Heart left ventricle (tissue), 16 donors: Measurements from ENCODE around the gene AFAP1L2. TPM values are rescaled to one million over a fixed set of nuclear protein-coding genes. Genes with fewer than 3 reads are reported as not detected.

Experiments used
- ATAC-seq, 4 donors: fragments of 200-7000 bp; cut with Tn5 transposase; one replicate each; pipeline ENCODE4 v1.9.1; 2020 to 2022; ENCODE audit warnings: moderate library complexity in 4 of 4, mild to moderate bottlenecking in 3 of 4, moderate number of reproducible peaks in 1 of 4
- DNase-seq, 5 donors: peaks; one replicate each; pipeline ENCODE4 v3.0.0-alpha.2; 2020
- H3K27ac ChIP-seq, 12 donors: fragments of 200-600 bp; sonication (generic) in 4 of 12; one replicate each; pipeline versions ENCODE4 v1.5.0 to v1.8.0; 2016 to 2022; ENCODE audit warnings: mild to moderate bottlenecking in 2 of 12
- H3K27me3 ChIP-seq, 9 donors: fragments of 200-600 bp; sonication (generic) in 2 of 9; one replicate each; pipeline versions ENCODE4 v1.5.1 to v1.8.0; 2016 to 2022; ENCODE audit warnings: mild to moderate bottlenecking in 3 of 9
- H3K36me3 ChIP-seq, 9 donors: fragments of 200-600 bp; sonication (generic) in 2 of 9; one replicate each; pipeline versions ENCODE4 v1.5.0 to v1.8.0; 2018 to 2022; ENCODE audit warnings: mild to moderate bottlenecking in 2 of 9
- H3K4me1 ChIP-seq, 12 donors: fragments of 200-600 bp; sonication (generic) in 4 of 12; one replicate each; pipeline versions ENCODE4 v1.5.0 to v1.8.0; 2016 to 2022; ENCODE audit warnings: mild to moderate bottlenecking in 3 of 12
- H3K4me3 ChIP-seq, 12 donors: fragments of 200-600 bp; sonication (generic) in 4 of 12; one replicate each; pipeline versions ENCODE4 v1.5.0 to v1.8.0; 2017 to 2022; ENCODE audit warnings: mild to moderate bottlenecking in 9 of 12, moderate library complexity in 4 of 12
- H3K9me3 ChIP-seq, 12 donors: fragments of 200-600 bp; sonication (generic) in 4 of 12; one replicate each; pipeline versions ENCODE4 v1.5.0 to v1.8.0; 2016 to 2022; ENCODE audit warnings: mild to moderate bottlenecking in 1 of 12
- CTCF ChIP-seq, 12 donors: fragments of 200-600 bp; sonication (generic) in 4 of 12; IDR thresholded peaks; one replicate each; pipeline versions ENCODE4 v1.5.0 to v1.8.0; 2018 to 2022; ENCODE audit warnings: antibody characterized with exemption in 12 of 12, mild to moderate bottlenecking in 5 of 12
- POLR2A ChIP-seq, 2 donors: fragments of 450-650 bp; IDR thresholded peaks; one replicate each; pipeline ENCODE4 v1.6.1; 2017; ENCODE audit warnings: antibody characterized with exemption in 2 of 2, mild to moderate bottlenecking in 2 of 2, moderate library complexity in 2 of 2
- WGBS, 4 donors: extraction: QIAGEN DNeasy Blood & Tissue Kit in 2 of 4; methylation state at CpG; one replicate each; pipeline versions ENCODE4 v1.1.5 to v1.1.7; 2013 to 2018; 5-methylcytosine and 5-hydroxymethylcytosine counted together
- intact Hi-C, 10 donors: fragments of 100-400 bp; cut with DNase I; formaldehyde crosslinking; loops; one replicate each; pipeline versions ENCODE4 v1.11.1 to v1.14.2; 2022
- polyA plus RNA-seq, 2 donors: library from polyadenylated mRNA; stranded (reverse); fragments of 200-250 nt; gene quantifications; one replicate each; pipeline ENCODE4 v1.2.3, GENCODE V29; 2013
- total RNA-seq, 9 donors: library from RNA; depleted of rRNA in 2 of 9; stranded (reverse); fragments of >200 nt in 2 of 9; fragmentation: NEBNext Ultra II Directional in 3 of 9; extraction: Animal tissue kit (Norgen Biotek cat#: 25700) in 3 of 9; gene quantifications; one replicate each; pipeline versions ENCODE4 v1.1.0 to v1.2.4, GENCODE V29; 2016 to 2023
- donor health status: ischemic (EF 13 %, LVEDD 7.1; RV severe dilation, severe dysfunction).
- donor health status: healthy with polysubstance abuse.
- donor health status: DM: no; HTN: yes; CAD: no.
- donor health status: DM: no; HTN: no; CAD: no.
- donor health status: ischemic (EF 25% LVEDD 6.9; RV normal size, moderate dysfunction).
- donor health status: ischemic (EF 25% LVEDD 5.7; RV mildly dilated, moderate dysfunction).
- donor health status: healthy.
- donor health status: DM: yes; HTN: yes; CAD: no.
- donor health status: ischemic (EF 35%, LVEDD 5.7; RV mildly dilated, moderate dysfunction).
- donor health status: nonischemic (EF 11% LVEDD 7.7; RV severe dilation, severe dysfunction).
- donor health status: DM: yes; HTN: yes; CAD: no.
- donor health status: PGD.
- donor health status: ischemic (EF 29% LVEDD 5.4; RV normal size, mild dysfunction).
- donor health status: nonischemic (EF 23%, LVEDD 6.1; RV moderate dilation, normal function).

The AFAP1L2 gene
- total and polyA plus RNA-seq, 11 donors: 2.8 to 8.2 (median 4.3) TPM

- H3K9me3 ChIP-seq: no peaks in the 10 kb centered on the region
- WGBS, 4 donors: 53 to 61% (median 57%) methylated on average over 14 to 15 of the region's 15 CpGs
- ATAC-seq: peak; percentile 48 to 84 (median 70)
Observed at GRCh38 chr10:114374053-114374791, 30.1 kb downstream of the AFAP1L2 start.

GRCh38 chr10:114373631-114374030 lies 30.7 kb downstream of the AFAP1L2 start:
- 60 to 62% (median 61%) methylated on average over 6 of the region's 6 CpGs for WGBS, 4 donors

More at GRCh38 chr10:114374053-114374791, 30.1 kb downstream of the AFAP1L2 start:
- Histone ChIP-seq H3K4me1 (peaks cover 0 to 28% (median 5%) of the 10 kb centered on the region in 12 donors), H3K36me3 (peaks cover 0 to 5% (median 0%) of the 10 kb centered on the region in 9 donors), H3K27ac (peak overlapping the region in 7 of 12 donors; percentile 18 to 71 (median 64)), H3K4me3 (no peak overlapping the region), H3K27me3 (no peaks in the 10 kb centered on the region)
- DNase-seq: peak; percentile 54 to 80 (median 72)
- intact Hi-C loops: no loop called here
- TF ChIP-seq CTCF (IDR thresholded peaks at IDR 0.05) (no peak), POLR2A (IDR thresholded peaks at IDR 0.05) (no peak)

GRCh38 chr10:114372995-114373394 lies 31.3 kb downstream of the AFAP1L2 start:
- Histone ChIP-seq H3K27ac (no peak overlapping the region), H3K4me3 (no peak overlapping the region), H3K27me3 (no peaks in the 10 kb centered on the region), H3K36me3 (peaks cover 0 to 5% (median 0%) of the 10 kb centered on the region in 9 donors), H3K9me3 (no peaks in the 10 kb centered on the region), H3K4me1 (peaks cover 0 to 33% (median 5%) of the 10 kb centered on the region in 12 donors)
- TF ChIP-seq CTCF (IDR thresholded peaks at IDR 0.05) (no peak), POLR2A (IDR thresholded peaks at IDR 0.05) (no peak)
- 79 to 85% (median 80%) methylated on average over 5 of the region's 5 CpGs for WGBS, 4 donors
- DNase-seq (no peak), ATAC-seq (no peak)
- intact Hi-C loops: no loop called here

More at GRCh38 chr10:114373631-114374030, 30.7 kb downstream of the AFAP1L2 start:
- Histone ChIP-seq H3K27me3 (no peaks in the 10 kb centered on the region), H3K9me3 (no peaks in the 10 kb centered on the region), H3K36me3 (peaks cover 0 to 5% (median 0%) of the 10 kb centered on the region in 9 donors), H3K27ac (peak overlapping the region in 6 of 12 donors; percentile 18 to 71 (median 66)), H3K4me3 (no peak overlapping the region), H3K4me1 (peaks cover 0 to 28% (median 5%) of the 10 kb centered on the region in 12 donors)
- TF ChIP-seq POLR2A (IDR thresholded peaks at IDR 0.05) (no peak), CTCF (IDR thresholded peaks at IDR 0.05) (no peak)
- DNase-seq: no peak
- intact Hi-C loops: no loop called here
- ATAC-seq: peak in 1 of 4 donors; percentile 10

GRCh38 chr10:114372179-114372578 lies 32.1 kb downstream of the AFAP1L2 start:
- Histone ChIP-seq H3K27me3 (no peaks in the 10 kb centered on the region), H3K4me1 (peaks cover 0 to 39% (median 5%) of the 10 kb centered on the region in 12 donors), H3K4me3 (no peak overlapping the region), H3K27ac (peak overlapping the region in 1 of 12 donors; percentile 25), H3K36me3 (no peaks in the 10 kb centered on the region), H3K9me3 (no peaks in the 10 kb centered on the region)
- WGBS, 4 donors: 61 to 78% (median 73%) methylated on average over 3 of the region's 3 CpGs
- intact Hi-C loops: no loop called here
- ATAC-seq: no peak
- TF ChIP-seq CTCF (IDR thresholded peaks at IDR 0.05): no peak
- TF ChIP-seq POLR2A (IDR thresholded peaks at IDR 0.05): no peak
- DNase-seq: no peak
